B cell (primary cell): Measurements from ENCODE around the gene QRSL1.

Experiments used
- CTCF ChIP-seq: fragments of 200-600 bp; IDR thresholded peaks from one replicate; pipeline ENCODE4 v1.8.0; 2022; ENCODE audit warnings: antibody characterized with exemption, mild to moderate bottlenecking
- EZH2 ChIP-seq: IDR thresholded peaks from 2 replicates; pipeline ENCODE4 v1.6.1; 2012; ENCODE audit warnings: borderline replicate concordance, low read depth, mild to moderate bottlenecking, moderate library complexity, low read length; ENCODE audit not compliant: insufficient read depth, poor library complexity, severe bottlenecking

GRCh38 chr6:106662458-106662857 lies 33.1 kb downstream of the QRSL1 start:
- TF ChIP-seq CTCF: no peak
- TF ChIP-seq EZH2: no peak
